Measurements from ENCODE around the gene NR6A1. TPM values are rescaled to one million over a fixed set of nuclear protein-coding genes. Genes with fewer than 3 reads are reported as not detected.

The NR6A1 gene
- total RNA-seq, 1 donor from 2014 or later, result 1.2 TPM

- DNase-seq (ENCODE audit: extremely low spot score in 2 of 2), result no peak
- Histone ChIP-seq H3K4me3 (no peak overlapping the region), H3K27ac (peak overlapping the region; percentile 75), H3K9me3 (no peaks in the 10 kb centered on the region), H3K36me3 (no peaks in the 10 kb centered on the region), H3K27me3 (no peaks in the 10 kb centered on the region), H3K4me1 (peaks cover 44% of the 10 kb centered on the region)
- intact Hi-C loops (cut with DNase I), result no loop called here
- TF ChIP-seq CTCF (IDR thresholded peaks at IDR 0.05) (no peak), POLR2A (IDR thresholded peaks at IDR 0.05) (no peak), POLR2AphosphoS5 (IDR thresholded peaks at IDR 0.05; ENCODE audit: insufficient read depth in 1 of 2, low read depth in 1 of 2) (no peak)
Measured at GRCh38 chr9:124813041-124813440, 41.9 kb upstream of the NR6A1 start.

- TF ChIP-seq POLR2AphosphoS5 (IDR thresholded peaks at IDR 0.05; ENCODE audit: insufficient read depth in 1 of 2, low read depth in 1 of 2) (peak; percentile 55 to 76), CTCF (IDR thresholded peaks at IDR 0.05) (no peak)
- intact Hi-C loops (cut with DNase I), result no loop called here
- no peak for DNase-seq (ENCODE audit: extremely low spot score in 2 of 2)
Measured at GRCh38 chr9:124812441-124812876, 41.3 kb upstream of the NR6A1 start.

GRCh38 chr9:124810663-124811355, 39.7 kb upstream of the NR6A1 start:
- TF ChIP-seq POLR2AphosphoS5 (IDR thresholded peaks at IDR 0.05; ENCODE audit: insufficient read depth in 1 of 2, low read depth in 1 of 2) (no peak), POLR2A (IDR thresholded peaks at IDR 0.05) (no peak), CTCF (IDR thresholded peaks at IDR 0.05) (no peak)
- peak overlapping the region; percentile 75 for H3K27ac ChIP-seq
- no peak for DNase-seq (ENCODE audit: extremely low spot score in 2 of 2)
- peaks cover 44% of the 10 kb centered on the region for H3K4me1 ChIP-seq
- intact Hi-C loops (cut with DNase I), result no loop called here
- H3K27me3 ChIP-seq, result no peaks in the 10 kb centered on the region
- no peak overlapping the region for H3K4me3 ChIP-seq
- H3K9me3 ChIP-seq, result no peaks in the 10 kb centered on the region
- no peaks in the 10 kb centered on the region for H3K36me3 ChIP-seq

More at GRCh38 chr9:124812441-124812876, 41.3 kb upstream of the NR6A1 start:
- Histone ChIP-seq H3K4me3 (no peak overlapping the region), H3K9me3 (no peaks in the 10 kb centered on the region), H3K36me3 (no peaks in the 10 kb centered on the region), H3K4me1 (peaks cover 44% of the 10 kb centered on the region), H3K27me3 (no peaks in the 10 kb centered on the region), H3K27ac (peak overlapping the region; percentile 75)

GRCh38 chr9:124809741-124810500, 38.8 kb upstream of the NR6A1 start:
- Histone ChIP-seq H3K27me3 (no peaks in the 10 kb centered on the region), H3K36me3 (no peaks in the 10 kb centered on the region), H3K4me3 (no peak overlapping the region), H3K9me3 (no peaks in the 10 kb centered on the region), H3K27ac (peak overlapping the region; percentile 75), H3K4me1 (peaks cover 44% of the 10 kb centered on the region)
- intact Hi-C loops (cut with DNase I), result no loop called here
- TF ChIP-seq CTCF (IDR thresholded peaks at IDR 0.05), result no peak
- no peak for TF ChIP-seq POLR2AphosphoS5 (IDR thresholded peaks at IDR 0.05; ENCODE audit: insufficient read depth in 1 of 2, low read depth in 1 of 2)
- TF ChIP-seq POLR2A (IDR thresholded peaks at IDR 0.05), result no peak
- DNase-seq (ENCODE audit: extremely low spot score in 2 of 2), result no peak

- no peak overlapping the region for H3K4me3 ChIP-seq
- no peaks in the 10 kb centered on the region for H3K9me3 ChIP-seq
- H3K36me3 ChIP-seq, result no peaks in the 10 kb centered on the region
- no peaks in the 10 kb centered on the region for H3K27me3 ChIP-seq
- peaks cover 41% of the 10 kb centered on the region for H3K4me1 ChIP-seq
- intact Hi-C loops (cut with DNase I), result no loop called here
- TF ChIP-seq POLR2A (IDR thresholded peaks at IDR 0.05) (no peak), CTCF (IDR thresholded peaks at IDR 0.05) (no peak), POLR2AphosphoS5 (IDR thresholded peaks at IDR 0.05; ENCODE audit: insufficient read depth in 1 of 2, low read depth in 1 of 2) (no peak)
- DNase-seq (ENCODE audit: extremely low spot score in 2 of 2), result no peak
- no peak overlapping the region for H3K27ac ChIP-seq
Measured at GRCh38 chr9:124809211-124809610, 38.1 kb upstream of the NR6A1 start.
